GM12878 (cell line): ENCODE results near the gene MSMB. TPM values are rescaled to one million over a fixed set of nuclear protein-coding genes. Genes with fewer than 3 reads are reported as not detected.

Experiments used
- ATAC-seq: fragments of 200-7000 bp; cut with Tn5 transposase; 3 replicates; pipeline ENCODE4 v1.9.1; 2020; ENCODE audit warnings: mild to moderate bottlenecking, moderate library complexity
- BruUV-seq: library from RNA; stranded (reverse); fragments of 400-500 nt; replicated peaks from 2 replicates; lab custom pipeline; 2021; lab: Mats Ljungman, UMichigan
- CTCF ChIA-PET: fragments of 300-600 bp; sonication (Branson Sonifier 250); formaldehyde crosslinking; extraction: SDS; loops from one replicate; lab custom pipeline; 2021; ENCODE audit warnings: inconsistent platforms; lab: Yijun Ruan, JAX
- POLR2A ChIA-PET: fragments of 350-600 bp; formaldehyde crosslinking; extraction: SDS; loops from one replicate; lab custom pipeline; 2021; ENCODE audit warnings: inconsistent platforms; lab: Charles Lee
- RAD21 ChIA-PET: fragments of 300-600 bp; sonication (Branson Sonifier 250); formaldehyde crosslinking; loops from one replicate; lab custom pipeline; 2023; ENCODE audit warnings: antibody characterized with exemption; ENCODE audit not compliant: unreplicated experiment; lab: Charles Lee
- SMC1A ChIA-PET: fragments of 300-600 bp; sonication (Branson Sonifier 250); formaldehyde crosslinking; loops from one replicate; lab custom pipeline; 2023; ENCODE audit not compliant: unreplicated experiment, uncharacterized antibody; lab: Charles Lee
- DNase-seq: peaks from one replicate; pipeline ENCODE4 v3.0.0-alpha.2; 2011; ENCODE audit warnings: low read depth, low spot score
- FAIRE-seq: peaks from 3 replicates; lab custom pipeline; 2011; peaks lifted over from hg19 to GRCh38; lab: Jason Lieb, UNC
- H2AFZ ChIP-seq: 2 replicates; pipeline ENCODE4 v1.6.0; 2011; ENCODE audit warnings: low read depth, low read length, control low read depth; ENCODE audit not compliant: control insufficient read depth
- H3K27ac ChIP-seq: 2 replicates; pipeline ENCODE4 v1.5.1; 2011; ENCODE audit warnings: control low read depth; ENCODE audit not compliant: control insufficient read depth, insufficient read depth
- H3K27me3 ChIP-seq, 2 experiments: replicated peaks in 1 of 2; 2 replicates each; pipeline versions ENCODE4 v1.6.0 to v1.6.1; 2011; ENCODE audit warnings: low read length in 1 of 2; ENCODE audit not compliant: control insufficient read depth in 2 of 2, insufficient read depth in 2 of 2
- H3K36me3 ChIP-seq, 2 experiments: 2 replicates each; pipeline ENCODE4 v1.5.1; 2011; ENCODE audit warnings: low read length in 1 of 2; ENCODE audit not compliant: control insufficient read depth in 2 of 2, insufficient read depth in 2 of 2
- H3K4me1 ChIP-seq: 2 replicates; pipeline ENCODE4 v1.6.1; 2011; ENCODE audit warnings: mild to moderate bottlenecking, low read length, moderate library complexity, mixed read lengths; ENCODE audit not compliant: control insufficient read depth, insufficient read depth
- H3K4me2 ChIP-seq: 2 replicates; pipeline ENCODE4 v1.6.0; 2011; ENCODE audit warnings: control low read depth; ENCODE audit not compliant: control insufficient read depth, insufficient read depth
- H3K4me3 ChIP-seq: fragments of 200-600 bp; sonication (generic); 2 replicates; pipeline ENCODE4 v1.5.1; 2016
- H3K79me2 ChIP-seq: 2 replicates; pipeline ENCODE4 v1.6.0; 2011; ENCODE audit warnings: low read length; ENCODE audit not compliant: control insufficient read depth, insufficient read depth
- H3K9ac ChIP-seq: 2 replicates; pipeline ENCODE4 v1.8.0; 2011; ENCODE audit warnings: low read length, control low read depth, mixed read lengths; ENCODE audit not compliant: control insufficient read depth, insufficient read depth
- H3K9me3 ChIP-seq: replicated peaks from 3 replicates; pipeline ENCODE4 v1.5.1; 2011; ENCODE audit warnings: mild to moderate bottlenecking, low read length; ENCODE audit not compliant: control insufficient read depth, insufficient read depth
- H4K20me1 ChIP-seq: 2 replicates; pipeline ENCODE4 v1.6.0; 2011; ENCODE audit not compliant: control insufficient read depth, insufficient read depth
- BACH1 ChIP-seq: fragments of 450-650 bp; IDR thresholded peaks from 2 replicates; pipeline ENCODE4 v1.6.1; 2017; ENCODE audit warnings: mild to moderate bottlenecking, borderline replicate concordance
- ESRRA ChIP-seq: IDR thresholded peaks from 2 replicates; pipeline ENCODE4 v1.6.1; 2012; ENCODE audit warnings: mild to moderate bottlenecking, low read length, improper control_type of control experiment
- FOS ChIP-seq: IDR thresholded peaks from 3 replicates; pipeline ENCODE4 v1.6.1; 2011; ENCODE audit warnings: borderline replicate concordance; ENCODE audit not compliant: insufficient read length; ENCODE audit errors: extremely low read depth
- FOXK2 ChIP-seq: fragments of 450-650 bp; IDR thresholded peaks from 2 replicates; pipeline ENCODE4 v1.6.1; 2017; ENCODE audit warnings: mild to moderate bottlenecking, moderate library complexity
- HCFC1 ChIP-seq: fragments of 150-350 bp; IDR thresholded peaks from 2 replicates; pipeline ENCODE4 v1.6.1; 2014; ENCODE audit warnings: low read length
- IKZF2 ChIP-seq, 2 experiments: fragments of 450-650 bp; IDR thresholded peaks; 2 replicates each; pipeline ENCODE4 v1.6.1; 2017; ENCODE audit warnings: mild to moderate bottlenecking in 2 of 2, moderate library complexity in 2 of 2
- IRF4 ChIP-seq: IDR thresholded peaks from 2 replicates; pipeline ENCODE4 v1.6.1; 2011; ENCODE audit warnings: low read depth, low read length
- KAT2A ChIP-seq: conservative IDR thresholded peaks from 2 replicates; pipeline ENCODE4 v1.6.1; 2011; ENCODE audit warnings: low read depth, low read length; ENCODE audit not compliant: control insufficient read depth
- MEF2A ChIP-seq: IDR thresholded peaks from 2 replicates; pipeline ENCODE4 v1.6.1; 2011; ENCODE audit warnings: low read depth, mild to moderate bottlenecking, low read length, moderate library complexity; ENCODE audit not compliant: insufficient read depth
- RFX5 ChIP-seq: IDR thresholded peaks from 2 replicates; pipeline ENCODE4 v1.6.1; 2011; ENCODE audit warnings: low read depth, low read length, improper control_type of control experiment
- SP1 ChIP-seq: IDR thresholded peaks from one replicate; pipeline ENCODE4 v1.6.1; 2011; ENCODE audit warnings: low read depth, low read length
- TARDBP ChIP-seq: IDR thresholded peaks from 2 replicates; pipeline ENCODE4 v1.6.1; 2016; ENCODE audit warnings: borderline replicate concordance
- TCF7 ChIP-seq: IDR thresholded peaks from 2 replicates; pipeline ENCODE4 v1.6.1; 2014; ENCODE audit warnings: antibody characterized with exemption, borderline replicate concordance
- ZNF274 ChIP-seq: IDR thresholded peaks from one replicate; pipeline ENCODE4 v1.8.0; 2011; ENCODE audit not compliant: insufficient read length, insufficient read depth
- WGBS: methylation state at CpG from one replicate; pipeline ENCODE4 v1.1.6; 2016; ENCODE audit warnings: low lambda C conversion rate; ENCODE audit not compliant: insufficient replicate concordance, insufficient coverage; ENCODE audit errors: missing lambda C conversion rate; 5-methylcytosine and 5-hydroxymethylcytosine counted together
- in situ Hi-C: fragments of 300-500 bp; cut with MboI; formaldehyde crosslinking; loops from 9 replicates; pipeline ENCODE4 v1.14.3; 2018; ENCODE audit warnings: mixed read lengths
- intact Hi-C: fragments of 100-400 bp; cut with micrococcal nuclease; formaldehyde crosslinking; loops from one replicate; pipeline ENCODE4 v1.14.2; 2022; ENCODE audit not compliant: unreplicated experiment
- polyA plus RNA-seq, 11 experiments: library from polyadenylated mRNA; depleted of rRNA in 4 of 11; unstranded in 6 of 11; stranded (reverse) in 5 of 11; fragments of >200 nt; fragmentation: Nextera tagmentation in 4 of 11; fragmentation: Illumina TruSeq in 1 of 11; extraction: Ambion mirVana in 4 of 11; extraction: Trizol in 1 of 11; gene quantifications; 1 replicate in 1 of 11; 2 replicates in 10 of 11; pipeline versions ENCODE4 v1.2.1 to v1.2.3, GENCODE V29; 2011 to 2016; ENCODE audit warnings: inconsistent platforms in 2 of 11, missing spikeins in 2 of 11, low read depth in 1 of 11
- total RNA-seq, 4 experiments: library from RNA; depleted of rRNA in 3 of 4; stranded (reverse); fragments of >200 nt in 3 of 4; fragmentation: Illumina TruSeq in 1 of 4; extraction: Trizol in 1 of 4; gene quantifications; 2 replicates each; pipeline versions ENCODE4 v1.2.1 to v1.2.3, GENCODE V29; 2013 to 2021
- TF ChIP-seq, protein P1 (sequence below): IDR thresholded peaks from 2 replicates; pipeline ENCODE4 v1.6.1; 2011; ENCODE audit warnings: borderline replicate concordance, low read depth, mild to moderate bottlenecking, moderate library complexity, mixed read lengths, low read length; ENCODE audit not compliant: insufficient read depth; ENCODE audit errors: extremely low read length
- TF ChIP-seq, protein P2 (sequence below): fragments of 450-650 bp; formaldehyde crosslinking; IDR thresholded peaks from 2 replicates; pipeline ENCODE4 v1.4.0; 2022; ENCODE audit warnings: mild to moderate bottlenecking, moderate library complexity
- TF ChIP-seq, protein P3 (sequence below): fragments of 450-650 bp; IDR thresholded peaks from 2 replicates; pipeline ENCODE4 v1.6.1; 2017; ENCODE audit warnings: mild to moderate bottlenecking, moderate library complexity

Gene MSMB
- total and polyA plus RNA-seq, 10 of the 15 experiments (the other 5 are each of a cell fraction or from before 2014, with no cell fraction given): not detected

DNA sequence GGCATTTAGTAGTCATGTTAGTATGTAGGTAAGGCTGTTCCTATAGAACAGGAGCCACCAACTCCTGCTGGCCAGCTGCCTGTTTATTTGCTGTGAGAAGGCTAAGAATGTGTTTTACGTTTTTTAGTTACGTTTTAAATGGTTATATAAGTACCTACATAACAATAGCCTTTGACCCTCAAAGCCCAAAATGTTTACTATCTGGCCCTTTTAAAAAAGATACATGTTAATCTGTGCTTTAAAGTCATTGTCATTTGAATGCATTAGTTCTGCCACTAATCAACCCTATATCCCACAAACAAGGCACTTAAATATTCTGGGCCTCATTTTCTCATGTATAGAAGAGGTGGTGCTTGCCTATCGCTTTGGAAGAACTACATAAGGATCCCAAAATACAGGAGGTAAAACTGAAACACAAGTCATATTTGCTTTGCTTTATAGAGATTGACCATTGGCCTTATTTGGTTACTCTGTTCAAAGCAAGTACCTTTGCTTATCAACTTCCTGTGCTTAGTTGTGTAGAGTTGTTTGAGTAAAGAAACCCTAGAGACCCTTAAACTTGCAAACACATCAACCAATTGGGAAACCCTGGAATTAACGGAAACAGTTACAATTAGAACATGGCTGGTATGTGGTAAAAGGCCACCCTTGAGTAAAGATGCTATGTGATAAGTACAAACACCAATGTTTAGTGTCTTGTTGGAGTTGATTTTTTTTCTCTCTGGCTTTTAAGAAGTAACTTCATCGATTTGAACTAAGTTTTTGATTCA, 47.9 kb downstream of the MSMB start:
- 98% methylated on average over 5 of the region's 5 CpGs for WGBS
- ChIA-PET RAD21 (no interaction called here), CTCF (no interaction called here), SMC1A (no interaction called here), POLR2A (interaction anchor here (0.6 kb wide), 1 partner anchor 15 kb away, joined by 3 read pairs; no protein-coding TSS in a partner anchor)
- Histone ChIP-seq H3K4me2 (no peak overlapping the region), H3K27me3 (no peaks in the 10 kb centered on the region), H3K4me1 (no peaks in the 10 kb centered on the region), H3K9me3 (peaks cover 2% of the 10 kb centered on the region; the same call in 1 of the 3 replicates), H4K20me1 (no peaks in the 10 kb centered on the region), H3K4me3 (no peak overlapping the region), H3K9ac (no peak overlapping the region), H2AFZ (no peak overlapping the region), H3K27ac (no peak overlapping the region), H3K36me3 (peaks cover 4 to 11% of the 10 kb centered on the region in 2 experiments; a peak in 3 of 4 replicates), H3K79me2 (no peaks in the 10 kb centered on the region)
- DNase-seq (no peak), FAIRE-seq (no peak), ATAC-seq (no peak)
- in situ Hi-C loops (no loop called here), intact Hi-C loops (no loop called here)
- no TSS peak for BruUV-seq
- no peak for TF ChIP-seq ZNF274
- TF ChIP-seq, protein P1, sequence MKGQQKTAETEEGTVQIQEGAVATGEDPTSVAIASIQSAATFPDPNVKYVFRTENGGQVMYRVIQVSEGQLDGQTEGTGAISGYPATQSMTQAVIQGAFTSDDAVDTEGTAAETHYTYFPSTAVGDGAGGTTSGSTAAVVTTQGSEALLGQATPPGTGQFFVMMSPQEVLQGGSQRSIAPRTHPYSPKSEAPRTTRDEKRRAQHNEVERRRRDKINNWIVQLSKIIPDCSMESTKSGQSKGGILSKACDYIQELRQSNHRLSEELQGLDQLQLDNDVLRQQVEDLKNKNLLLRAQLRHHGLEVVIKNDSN: no peak
- no peak for TF ChIP-seq MEF2A
- TF ChIP-seq, protein P2, sequence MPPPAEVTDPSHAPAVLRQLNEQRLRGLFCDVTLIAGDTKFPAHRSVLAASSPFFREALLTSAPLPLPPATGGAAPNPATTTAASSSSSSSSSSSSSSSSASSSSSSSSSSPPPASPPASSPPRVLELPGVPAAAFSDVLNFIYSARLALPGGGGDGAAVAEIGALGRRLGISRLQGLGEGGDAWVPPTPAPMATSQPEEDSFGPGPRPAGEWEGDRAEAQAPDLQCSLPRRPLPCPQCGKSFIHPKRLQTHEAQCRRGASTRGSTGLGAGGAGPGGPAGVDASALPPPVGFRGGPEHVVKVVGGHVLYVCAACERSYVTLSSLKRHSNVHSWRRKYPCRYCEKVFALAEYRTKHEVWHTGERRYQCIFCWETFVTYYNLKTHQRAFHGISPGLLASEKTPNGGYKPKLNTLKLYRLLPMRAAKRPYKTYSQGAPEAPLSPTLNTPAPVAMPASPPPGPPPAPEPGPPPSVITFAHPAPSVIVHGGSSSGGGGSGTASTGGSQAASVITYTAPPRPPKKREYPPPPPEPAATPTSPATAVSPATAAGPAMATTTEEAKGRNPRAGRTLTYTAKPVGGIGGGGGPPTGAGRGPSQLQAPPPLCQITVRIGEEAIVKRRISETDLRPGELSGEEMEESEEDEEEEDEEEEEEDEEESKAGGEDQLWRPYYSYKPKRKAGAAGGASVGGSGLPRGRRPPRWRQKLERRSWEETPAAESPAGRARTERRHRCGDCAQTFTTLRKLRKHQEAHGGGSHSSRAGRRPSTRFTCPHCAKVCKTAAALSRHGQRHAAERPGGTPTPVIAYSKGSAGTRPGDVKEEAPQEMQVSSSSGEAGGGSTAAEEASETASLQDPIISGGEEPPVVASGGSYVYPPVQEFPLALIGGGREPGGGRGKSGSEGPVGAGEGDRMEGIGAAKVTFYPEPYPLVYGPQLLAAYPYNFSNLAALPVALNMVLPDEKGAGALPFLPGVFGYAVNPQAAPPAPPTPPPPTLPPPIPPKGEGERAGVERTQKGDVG (CRISPR knock-in tag): no peak
- no peak for TF ChIP-seq IKZF2 (IDR thresholded peaks at IDR 0.05)
- no peak for TF ChIP-seq KAT2A
- TF ChIP-seq TCF7: no peak
- TF ChIP-seq BACH1: no peak
- no peak for TF ChIP-seq HCFC1
- TF ChIP-seq, protein P3, sequence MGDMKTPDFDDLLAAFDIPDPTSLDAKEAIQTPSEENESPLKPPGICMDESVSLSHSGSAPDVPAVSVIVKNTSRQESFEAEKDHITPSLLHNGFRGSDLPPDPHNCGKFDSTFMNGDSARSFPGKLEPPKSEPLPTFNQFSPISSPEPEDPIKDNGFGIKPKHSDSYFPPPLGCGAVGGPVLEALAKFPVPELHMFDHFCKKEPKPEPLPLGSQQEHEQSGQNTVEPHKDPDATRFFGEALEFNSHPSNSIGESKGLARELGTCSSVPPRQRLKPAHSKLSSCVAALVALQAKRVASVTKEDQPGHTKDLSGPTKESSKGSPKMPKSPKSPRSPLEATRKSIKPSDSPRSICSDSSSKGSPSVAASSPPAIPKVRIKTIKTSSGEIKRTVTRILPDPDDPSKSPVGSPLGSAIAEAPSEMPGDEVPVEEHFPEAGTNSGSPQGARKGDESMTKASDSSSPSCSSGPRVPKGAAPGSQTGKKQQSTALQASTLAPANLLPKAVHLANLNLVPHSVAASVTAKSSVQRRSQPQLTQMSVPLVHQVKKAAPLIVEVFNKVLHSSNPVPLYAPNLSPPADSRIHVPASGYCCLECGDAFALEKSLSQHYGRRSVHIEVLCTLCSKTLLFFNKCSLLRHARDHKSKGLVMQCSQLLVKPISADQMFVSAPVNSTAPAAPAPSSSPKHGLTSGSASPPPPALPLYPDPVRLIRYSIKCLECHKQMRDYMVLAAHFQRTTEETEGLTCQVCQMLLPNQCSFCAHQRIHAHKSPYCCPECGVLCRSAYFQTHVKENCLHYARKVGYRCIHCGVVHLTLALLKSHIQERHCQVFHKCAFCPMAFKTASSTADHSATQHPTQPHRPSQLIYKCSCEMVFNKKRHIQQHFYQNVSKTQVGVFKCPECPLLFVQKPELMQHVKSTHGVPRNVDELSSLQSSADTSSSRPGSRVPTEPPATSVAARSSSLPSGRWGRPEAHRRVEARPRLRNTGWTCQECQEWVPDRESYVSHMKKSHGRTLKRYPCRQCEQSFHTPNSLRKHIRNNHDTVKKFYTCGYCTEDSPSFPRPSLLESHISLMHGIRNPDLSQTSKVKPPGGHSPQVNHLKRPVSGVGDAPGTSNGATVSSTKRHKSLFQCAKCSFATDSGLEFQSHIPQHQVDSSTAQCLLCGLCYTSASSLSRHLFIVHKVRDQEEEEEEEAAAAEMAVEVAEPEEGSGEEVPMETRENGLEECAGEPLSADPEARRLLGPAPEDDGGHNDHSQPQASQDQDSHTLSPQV: no peak
- no peak for TF ChIP-seq IRF4
- no peak for TF ChIP-seq SP1
- no peak for TF ChIP-seq ESRRA
- TF ChIP-seq FOXK2: no peak
- TF ChIP-seq TARDBP: no peak
- no peak for TF ChIP-seq RFX5
- no peak for TF ChIP-seq FOS
